Stimulated activated CD4-positive, alpha-beta T cell treated with anti-CD3 and anti-CD28 coated beads, Interleukin-4, amount 100 ng/mL, for 48 hours (primary cell): ENCODE data around the gene ANKRD16.
"Not testable (repeated sequence)": the region's sequence is repeated elsewhere in the genome, so short reads cannot be mapped to it uniquely, and the experiment has no call there.

ENCODE experiments used
- DNase-seq, 2 donors: peaks; one replicate each; pipeline ENCODE4 v3.0.0-alpha.2; 2020; ENCODE audit warnings: low read depth in 2 of 2

The ANKRD16 gene

GRCh38 chr10:5876181-5876768 lies 13.4 kb downstream of the ANKRD16 start:
- no peak for DNase-seq

GRCh38 chr10:5873515-5873995 lies 16.1 kb downstream of the ANKRD16 start:
- peak; percentile 43 to 50 for DNase-seq

- DNase-seq, result no peak
Measured at GRCh38 chr10:5871596-5871995, 18.1 kb downstream of the ANKRD16 start.

DNA sequence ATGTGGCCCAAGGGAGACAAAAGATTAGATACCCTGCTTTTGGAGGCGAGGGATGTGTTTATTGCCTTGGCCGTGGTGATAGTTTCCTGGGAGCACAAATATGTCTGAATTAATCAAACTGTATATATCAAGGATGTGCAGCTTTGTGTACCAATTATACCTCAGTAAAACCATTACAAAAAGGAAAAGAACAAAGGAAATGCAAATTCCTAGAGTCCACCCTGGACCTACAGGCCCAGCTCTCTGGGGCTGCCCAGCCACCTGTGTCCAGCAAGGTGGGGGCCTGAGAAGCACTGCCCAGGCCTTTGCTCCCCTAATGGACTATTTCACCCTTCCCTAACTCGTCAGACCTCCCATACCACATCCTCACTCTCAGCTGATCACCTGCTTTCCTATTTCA lies 20.5 kb downstream of the ANKRD16 start:
- no peak for DNase-seq

GRCh38 chr10:5868383-5868782 lies 21.3 kb downstream of the ANKRD16 start:
- DNase-seq, result not testable (repeated sequence)

- DNase-seq, result not testable (repeated sequence)
Measured at GRCh38 chr10:5867091-5867615, 22.5 kb downstream of the ANKRD16 start.

- not testable (repeated sequence) for DNase-seq
Measured at GRCh38 chr10:5866451-5867081, 23.1 kb downstream of the ANKRD16 start.

GRCh38 chr10:5862981-5863685 lies 26.6 kb downstream of the ANKRD16 start:
- not testable (repeated sequence) for DNase-seq

DNA sequence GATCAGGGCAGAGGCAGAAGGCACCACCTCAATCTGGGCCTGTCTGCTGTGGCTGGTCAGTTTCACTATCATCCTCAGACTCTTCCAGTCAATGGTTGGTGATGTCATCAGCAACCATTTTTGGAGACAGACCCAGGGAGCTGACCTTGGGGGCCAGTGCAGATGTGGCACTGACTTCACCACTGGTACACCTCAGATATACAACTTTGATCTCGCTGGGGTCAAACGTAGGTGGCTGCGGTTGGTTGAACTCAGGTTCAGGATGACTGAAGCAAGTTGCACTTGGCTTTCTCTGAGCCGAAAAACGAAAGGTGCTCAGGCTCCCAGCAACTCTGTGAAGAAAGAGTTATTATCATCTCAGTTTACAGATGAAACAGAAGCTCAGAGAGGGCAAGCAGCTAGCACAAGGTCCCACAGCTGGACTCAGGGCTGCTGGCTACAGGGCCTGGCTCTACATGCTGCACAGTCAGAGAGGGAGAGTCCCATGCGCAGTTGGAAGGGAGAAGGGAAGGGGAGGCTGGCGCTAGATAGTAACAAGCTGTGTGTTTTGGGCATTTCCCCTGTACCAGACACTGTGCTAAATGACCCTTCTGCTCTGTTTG lies 27.2 kb downstream of the ANKRD16 start:
- DNase-seq, result no peak

DNA sequence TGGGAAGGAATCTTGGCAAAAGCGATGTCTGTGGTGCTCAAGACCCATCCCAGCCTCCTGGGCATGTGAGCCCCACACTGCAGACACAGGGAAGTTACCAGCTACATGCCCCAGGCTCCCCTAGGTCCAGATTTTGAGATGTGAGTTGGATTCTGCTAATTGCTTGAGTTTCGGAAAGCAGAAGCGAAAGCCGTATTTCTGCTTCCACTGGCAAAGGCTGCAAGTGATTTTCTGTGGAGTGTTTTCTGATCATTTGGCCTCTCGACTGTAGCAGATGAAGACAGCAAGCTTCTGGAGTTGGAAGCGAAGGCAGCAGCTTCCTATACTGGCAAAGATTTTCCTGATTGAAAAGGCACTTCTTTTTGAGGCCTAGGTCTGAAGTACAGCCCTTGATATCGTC lies 29.6 kb downstream of the ANKRD16 start:
- no peak for DNase-seq

DNA sequence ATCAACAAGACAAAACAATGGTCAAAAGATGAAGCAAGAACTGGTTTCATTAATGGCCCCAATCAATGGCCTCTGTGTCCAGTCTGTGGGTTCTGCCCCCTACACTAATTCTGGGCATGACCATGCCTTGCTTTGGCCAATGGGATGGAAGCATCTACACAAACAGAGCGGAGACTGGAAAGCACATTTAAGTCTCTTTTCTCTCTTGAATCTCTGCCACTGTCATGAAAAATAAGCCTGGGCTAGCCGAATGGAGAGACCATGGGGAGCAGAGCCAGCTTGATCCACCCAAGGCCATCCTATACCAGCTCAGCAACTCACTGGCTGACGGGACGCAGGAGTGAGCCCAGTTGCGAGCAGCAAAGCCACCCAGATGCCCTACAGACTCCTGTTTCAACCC lies 30.9 kb downstream of the ANKRD16 start:
- DNase-seq, result no peak

DNA sequence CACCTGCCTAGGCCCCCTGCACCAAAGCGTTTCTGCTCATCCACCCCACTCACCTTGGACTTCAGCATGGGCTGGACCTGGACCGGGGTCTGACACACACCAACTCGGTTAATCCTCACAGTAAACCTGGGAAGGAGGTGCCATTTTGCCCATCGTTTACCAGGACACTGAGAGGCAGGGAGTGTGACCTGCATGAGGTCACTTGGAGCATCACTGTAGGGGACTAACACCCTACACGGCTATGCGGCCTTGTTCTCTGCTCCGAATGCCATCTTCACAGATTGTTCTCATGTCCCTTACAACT lies 33.0 kb downstream of the ANKRD16 start:
- no peak for DNase-seq

DNA sequence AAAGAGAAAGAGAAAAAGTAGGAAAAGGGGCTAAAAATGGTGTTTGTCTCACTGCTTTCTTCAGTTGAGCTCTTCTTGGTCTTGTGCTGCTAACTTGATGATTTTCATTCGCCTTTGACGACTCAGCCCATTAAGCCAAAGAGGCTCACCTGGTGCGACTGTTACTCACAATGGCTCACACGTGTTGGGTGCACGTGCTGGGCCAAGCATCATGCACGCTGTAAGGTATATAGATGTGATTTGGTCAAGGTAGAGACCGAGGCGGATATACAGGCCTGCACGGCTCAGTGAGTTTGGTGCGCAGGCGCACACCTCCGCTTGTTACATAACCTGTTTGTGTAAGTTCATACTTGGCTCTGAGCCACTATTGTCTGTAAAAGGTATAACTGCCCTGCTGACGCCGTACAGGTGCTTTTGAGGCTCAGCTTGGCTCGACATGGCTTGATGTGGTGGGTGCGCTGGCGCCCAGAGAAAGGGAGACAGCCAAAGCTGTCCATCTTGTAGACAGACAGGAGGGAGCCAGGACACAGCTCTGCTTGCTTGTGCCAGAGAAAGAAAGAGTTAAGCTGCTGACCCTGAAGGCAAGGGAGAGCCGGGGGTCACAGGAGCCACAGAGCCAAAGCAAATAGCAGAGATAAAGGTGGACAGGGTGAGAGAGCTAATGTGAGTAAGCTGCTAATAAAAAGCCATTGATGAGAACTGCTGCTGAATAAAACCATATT lies 33.6 kb downstream of the ANKRD16 start:
- DNase-seq, result no peak

DNA sequence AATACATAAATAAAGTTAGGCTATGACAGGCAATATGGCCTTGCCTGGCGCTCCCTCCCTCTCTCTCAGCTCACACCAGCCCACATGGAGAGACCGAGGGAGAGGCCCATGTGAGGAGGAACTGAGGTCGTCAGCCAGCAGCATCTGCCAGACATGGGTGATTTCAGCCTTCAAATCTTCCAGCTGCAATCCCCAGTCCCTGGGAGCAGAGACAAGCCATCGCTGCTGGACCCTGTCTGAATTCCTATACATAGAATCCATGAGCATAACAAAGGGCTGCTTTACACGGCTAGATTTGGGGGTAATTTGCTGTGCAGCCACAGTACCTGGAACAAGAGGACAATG lies 35.6 kb downstream of the ANKRD16 start:
- no peak for DNase-seq

- not testable (repeated sequence) for DNase-seq
Measured at GRCh38 chr10:5846667-5847066, 43.0 kb downstream of the ANKRD16 start.

DNA sequence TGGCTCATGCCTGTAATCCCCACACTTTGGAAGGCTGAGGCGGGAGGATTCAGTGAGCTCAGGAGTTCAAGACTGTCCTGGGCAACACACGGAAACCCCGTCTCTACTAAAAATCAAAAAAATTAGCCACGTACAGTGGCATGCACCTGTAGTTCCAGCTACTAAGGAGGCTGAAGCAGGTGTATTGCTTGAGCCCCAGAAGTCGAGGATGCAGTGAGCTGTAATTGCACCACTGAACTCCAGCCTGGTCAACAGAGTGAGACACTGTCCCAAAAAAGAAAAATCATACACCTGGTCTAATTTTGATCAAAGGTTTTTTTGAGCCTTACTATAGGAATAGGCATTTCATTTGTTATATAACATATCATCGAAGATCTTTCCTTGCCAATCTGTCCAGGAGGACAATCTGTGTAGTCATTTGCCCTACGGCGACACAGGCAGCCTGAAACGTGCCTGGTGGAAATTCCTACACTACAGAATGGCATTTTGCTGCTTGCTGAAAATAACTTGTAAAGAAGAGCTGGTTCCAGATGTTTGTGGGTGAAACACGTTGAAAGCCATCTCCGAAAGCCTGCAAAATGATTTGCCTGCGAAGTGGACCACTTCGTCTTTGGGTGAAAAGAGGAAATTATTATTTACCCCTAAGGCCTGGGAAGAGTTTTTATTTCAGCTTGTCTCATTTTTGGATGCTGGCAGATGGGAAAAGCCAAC lies 45.2 kb downstream of the ANKRD16 start:
- DNase-seq, result no peak

DNA sequence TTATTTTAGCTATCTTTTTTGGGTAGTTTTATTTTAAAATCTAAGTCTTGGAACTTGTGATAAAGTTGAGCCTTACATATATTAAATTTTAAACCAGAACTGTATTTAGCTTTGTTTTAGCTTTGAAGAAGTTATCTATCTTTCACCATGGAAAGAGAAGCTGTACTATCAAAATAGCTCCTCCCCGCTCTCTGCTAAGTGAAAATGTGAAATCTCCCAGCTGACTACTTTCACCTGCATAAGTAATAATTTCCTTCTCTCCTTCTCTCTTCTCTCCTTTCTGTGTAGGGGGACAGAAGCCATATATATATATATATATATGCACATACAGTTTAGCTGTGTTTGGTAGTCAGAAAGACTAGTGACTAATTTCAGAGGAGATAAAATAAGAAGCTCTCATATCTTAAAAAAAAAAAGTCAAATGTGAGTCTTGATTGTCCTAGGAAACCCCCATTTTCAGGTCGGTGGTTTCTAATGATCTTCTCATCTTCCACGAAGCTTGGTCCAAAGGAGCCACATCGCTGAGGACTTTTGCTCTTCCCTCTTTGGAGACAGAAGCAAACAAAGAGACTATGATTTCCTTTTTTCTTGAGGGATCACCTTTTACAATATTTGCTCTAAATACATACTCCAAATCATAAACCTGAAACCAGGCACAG lies 45.9 kb downstream of the ANKRD16 start:
- no peak for DNase-seq

GRCh38 chr10:5841965-5842364 lies 47.7 kb downstream of the ANKRD16 start:
- DNase-seq, result no peak

GRCh38 chr10:5840314-5841307 lies 49.1 kb downstream of the ANKRD16 start:
- no peak for DNase-seq

- not testable (repeated sequence) for DNase-seq
Measured at GRCh38 chr10:5836181-5836580, 53.5 kb downstream of the ANKRD16 start.
